HepG2 (cell line): ENCODE results near the gene MRPL20. TPM values are rescaled to one million over a fixed set of nuclear protein-coding genes. Genes with fewer than 3 reads are reported as not detected.

ENCODE experiments used
- CENPX ChIP-seq: sonication (generic); formaldehyde crosslinking; IDR thresholded peaks from 2 replicates; pipeline ENCODE4 v1.9.0; 2021; ENCODE audit warnings: mild to moderate bottlenecking, missing genetic modification reagents, moderate library complexity
- SATB2 ChIP-seq: sonication (generic); formaldehyde crosslinking; IDR thresholded peaks from 2 replicates; pipeline ENCODE4 v1.5.0; 2020; ENCODE audit warnings: missing genetic modification reagents
- ZNF333 ChIP-seq: sonication (generic); formaldehyde crosslinking; IDR thresholded peaks from 2 replicates; pipeline ENCODE4 v1.4.0; 2020; ENCODE audit warnings: mild to moderate bottlenecking, missing genetic modification reagents, borderline replicate concordance
- ZNF598 ChIP-seq: sonication (generic); formaldehyde crosslinking; IDR thresholded peaks from 2 replicates; pipeline ENCODE4 v1.5.1; 2020; ENCODE audit warnings: mild to moderate bottlenecking, missing genetic modification reagents, borderline replicate concordance
- ZNF777 ChIP-seq: sonication (generic); formaldehyde crosslinking; IDR thresholded peaks from 2 replicates; pipeline ENCODE4 v1.4.0; 2020; ENCODE audit warnings: missing genetic modification reagents
- ZSCAN9 ChIP-seq: IDR thresholded peaks from 2 replicates; pipeline ENCODE4 v1.6.1; 2016; ENCODE audit warnings: borderline replicate concordance
- polyA plus RNA-seq, 8 experiments: library from polyadenylated mRNA; depleted of rRNA in 3 of 8; stranded (reverse) in 7 of 8; unstranded in 1 of 8; fragments of >200 nt; fragmentation: Illumina TruSeq in 4 of 8; extraction: Trizol in 4 of 8; gene quantifications; 2 replicates each; pipeline versions ENCODE4 v1.2.1 to v1.2.3, GENCODE V29; 2011 to 2016; ENCODE audit warnings: low read depth in 4 of 8, missing spikeins in 1 of 8, mixed read lengths in 1 of 8; ENCODE audit not compliant: insufficient read depth in 1 of 8
- total RNA-seq, 5 experiments: library from RNA; depleted of rRNA; stranded (reverse); fragments of >200 nt; fragmentation: Illumina TruSeq; extraction: Trizol; gene quantifications; 2 replicates each; pipeline ENCODE4 v1.2.3, GENCODE V29; 2016; ENCODE audit warnings: low read depth in 1 of 5
- TF ChIP-seq, protein P1 (sequence below): sonication (generic); formaldehyde crosslinking; IDR thresholded peaks from one replicate; pipeline ENCODE4 v1.5.1; 2020; ENCODE audit warnings: mild to moderate bottlenecking, missing genetic modification reagents; ENCODE audit errors: not compliant biosample characterization
- TF ChIP-seq, protein P2 (sequence below), 2 experiments: sonication (generic) in 1 of 2; formaldehyde crosslinking in 1 of 2; IDR thresholded peaks; 2 replicates each; pipeline versions ENCODE4 v1.4.0 to v1.6.1; 2016 to 2020; ENCODE audit warnings: borderline replicate concordance in 1 of 2, low read depth in 1 of 2, mild to moderate bottlenecking in 1 of 2, missing genetic modification reagents in 1 of 2
- TF ChIP-seq, protein P3 (sequence below): fragments of 450-650 bp; IDR thresholded peaks from 2 replicates; pipeline ENCODE4 v1.6.1; 2016
- TF ChIP-seq, protein P4 (sequence below): sonication (generic); formaldehyde crosslinking; IDR thresholded peaks from 2 replicates; pipeline ENCODE4 v1.4.0; 2020; ENCODE audit warnings: mild to moderate bottlenecking, missing genetic modification reagents

Gene MRPL20
- total and polyA plus RNA-seq, 2 of the 13 experiments (the other 11 are each of a cell fraction or from before 2014, with no cell fraction given), result 59.2 to 127 TPM

DNA sequence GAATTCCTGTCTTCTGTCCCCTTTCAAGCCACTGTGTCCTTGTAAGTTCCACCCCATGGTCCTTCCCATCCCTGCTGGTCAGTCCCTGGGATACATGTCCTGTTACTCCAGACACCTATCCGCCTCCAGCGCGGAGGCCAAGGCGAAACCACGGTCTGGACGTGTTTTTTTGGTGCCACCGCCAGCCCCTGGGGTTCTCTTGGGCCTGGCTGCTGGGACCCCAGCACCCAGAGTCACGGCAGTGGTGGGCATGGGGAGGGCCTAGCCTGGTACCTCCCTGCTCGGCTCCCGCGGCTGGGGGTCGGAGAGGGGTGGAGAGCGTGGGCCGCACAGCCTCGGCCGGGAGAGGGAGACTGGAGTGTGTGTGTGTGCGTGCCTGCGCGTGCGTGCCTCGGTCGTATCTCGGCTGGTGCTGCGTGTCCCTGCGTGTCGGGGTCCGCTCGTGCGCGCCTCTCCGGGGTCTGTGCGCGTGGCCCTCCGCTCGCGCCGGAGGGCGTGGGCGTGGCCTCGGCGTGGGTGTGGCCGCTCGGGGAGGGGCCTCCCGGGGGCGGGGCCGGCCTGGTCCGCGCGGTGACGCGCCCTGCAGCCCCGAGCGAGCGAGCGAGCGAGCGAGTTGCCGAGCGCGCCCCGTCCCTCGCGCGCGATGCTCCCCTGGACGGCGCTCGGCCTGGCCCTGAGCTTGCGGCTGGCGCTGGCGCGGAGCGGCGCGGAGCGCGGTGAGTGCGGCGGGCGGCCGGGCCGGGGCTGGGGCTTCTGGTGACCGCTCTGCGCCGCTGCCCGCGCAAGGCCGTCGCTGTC lies 28.2 kb upstream of the MRPL20 start, which contains the start of gene VWA1 (continued):
- TF ChIP-seq, protein P1, sequence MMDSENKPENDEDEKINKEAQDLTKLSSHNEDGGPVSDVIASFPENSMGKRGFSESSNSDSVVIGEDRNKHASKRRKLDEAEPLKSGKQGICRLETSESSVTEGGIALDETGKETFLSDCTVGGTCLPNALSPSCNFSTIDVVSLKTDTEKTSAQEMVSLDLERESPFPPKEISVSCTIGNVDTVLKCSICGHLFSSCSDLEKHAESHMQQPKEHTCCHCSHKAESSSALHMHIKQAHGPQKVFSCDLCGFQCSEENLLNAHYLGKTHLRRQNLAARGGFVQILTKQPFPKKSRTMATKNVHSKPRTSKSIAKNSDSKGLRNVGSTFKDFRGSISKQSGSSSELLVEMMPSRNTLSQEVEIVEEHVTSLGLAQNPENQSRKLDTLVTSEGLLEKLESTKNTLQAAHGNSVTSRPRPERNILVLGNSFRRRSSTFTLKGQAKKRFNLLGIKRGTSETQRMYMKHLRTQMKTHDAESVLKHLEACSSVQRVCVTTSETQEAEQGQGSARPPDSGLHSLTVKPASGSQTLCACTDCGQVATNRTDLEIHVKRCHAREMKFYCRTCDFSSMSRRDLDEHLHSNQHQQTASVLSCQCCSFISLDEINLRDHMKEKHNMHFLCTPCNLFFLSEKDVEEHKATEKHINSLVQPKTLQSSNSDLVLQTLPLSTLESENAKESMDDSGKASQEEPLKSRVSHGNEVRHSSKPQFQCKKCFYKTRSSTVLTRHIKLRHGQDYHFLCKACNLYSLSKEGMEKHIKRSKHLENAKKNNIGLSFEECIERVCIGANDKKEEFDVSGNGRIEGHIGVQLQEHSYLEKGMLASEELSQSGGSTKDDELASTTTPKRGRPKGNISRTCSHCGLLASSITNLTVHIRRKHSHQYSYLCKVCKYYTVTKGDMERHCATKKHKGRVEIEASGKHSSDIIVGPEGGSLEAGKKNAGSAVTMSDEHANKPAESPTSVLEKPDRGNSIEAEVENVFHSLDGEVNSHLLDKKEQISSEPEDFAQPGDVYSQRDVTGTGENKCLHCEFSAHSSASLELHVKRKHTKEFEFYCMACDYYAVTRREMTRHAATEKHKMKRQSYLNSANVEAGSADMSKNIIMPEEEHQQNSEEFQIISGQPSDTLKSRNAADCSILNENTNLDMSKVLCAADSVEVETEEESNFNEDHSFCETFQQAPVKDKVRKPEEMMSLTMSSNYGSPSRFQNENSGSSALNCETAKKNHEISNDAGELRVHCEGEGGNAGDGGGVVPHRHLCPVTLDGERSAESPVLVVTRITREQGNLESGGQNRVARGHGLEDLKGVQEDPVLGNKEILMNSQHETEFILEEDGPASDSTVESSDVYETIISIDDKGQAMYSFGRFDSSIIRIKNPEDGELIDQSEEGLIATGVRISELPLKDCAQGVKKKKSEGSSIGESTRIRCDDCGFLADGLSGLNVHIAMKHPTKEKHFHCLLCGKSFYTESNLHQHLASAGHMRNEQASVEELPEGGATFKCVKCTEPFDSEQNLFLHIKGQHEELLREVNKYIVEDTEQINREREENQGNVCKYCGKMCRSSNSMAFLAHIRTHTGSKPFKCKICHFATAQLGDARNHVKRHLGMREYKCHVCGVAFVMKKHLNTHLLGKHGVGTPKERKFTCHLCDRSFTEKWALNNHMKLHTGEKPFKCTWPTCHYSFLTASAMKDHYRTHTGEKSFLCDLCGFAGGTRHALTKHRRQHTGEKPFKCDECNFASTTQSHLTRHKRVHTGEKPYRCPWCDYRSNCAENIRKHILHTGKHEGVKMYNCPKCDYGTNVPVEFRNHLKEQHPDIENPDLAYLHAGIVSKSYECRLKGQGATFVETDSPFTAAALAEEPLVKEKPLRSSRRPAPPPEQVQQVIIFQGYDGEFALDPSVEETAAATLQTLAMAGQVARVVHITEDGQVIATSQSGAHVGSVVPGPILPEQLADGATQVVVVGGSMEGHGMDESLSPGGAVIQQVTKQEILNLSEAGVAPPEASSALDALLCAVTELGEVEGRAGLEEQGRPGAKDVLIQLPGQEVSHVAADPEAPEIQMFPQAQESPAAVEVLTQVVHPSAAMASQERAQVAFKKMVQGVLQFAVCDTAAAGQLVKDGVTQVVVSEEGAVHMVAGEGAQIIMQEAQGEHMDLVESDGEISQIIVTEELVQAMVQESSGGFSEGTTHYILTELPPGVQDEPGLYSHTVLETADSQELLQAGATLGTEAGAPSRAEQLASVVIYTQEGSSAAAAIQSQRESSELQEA (CRISPR knock-in tag), result no peak
- TF ChIP-seq ZNF333 (CRISPR knock-in tag), result 0 out of 2 replicates have a peak, but pooled peaks have one; percentile 28
- no peak for TF ChIP-seq ZSCAN9 (CRISPR knock-in tag)
- peak; percentile 87 for TF ChIP-seq ZNF777 (CRISPR knock-in tag)
- no peak for TF ChIP-seq CENPX (CRISPR knock-in tag)
- TF ChIP-seq, protein P2, sequence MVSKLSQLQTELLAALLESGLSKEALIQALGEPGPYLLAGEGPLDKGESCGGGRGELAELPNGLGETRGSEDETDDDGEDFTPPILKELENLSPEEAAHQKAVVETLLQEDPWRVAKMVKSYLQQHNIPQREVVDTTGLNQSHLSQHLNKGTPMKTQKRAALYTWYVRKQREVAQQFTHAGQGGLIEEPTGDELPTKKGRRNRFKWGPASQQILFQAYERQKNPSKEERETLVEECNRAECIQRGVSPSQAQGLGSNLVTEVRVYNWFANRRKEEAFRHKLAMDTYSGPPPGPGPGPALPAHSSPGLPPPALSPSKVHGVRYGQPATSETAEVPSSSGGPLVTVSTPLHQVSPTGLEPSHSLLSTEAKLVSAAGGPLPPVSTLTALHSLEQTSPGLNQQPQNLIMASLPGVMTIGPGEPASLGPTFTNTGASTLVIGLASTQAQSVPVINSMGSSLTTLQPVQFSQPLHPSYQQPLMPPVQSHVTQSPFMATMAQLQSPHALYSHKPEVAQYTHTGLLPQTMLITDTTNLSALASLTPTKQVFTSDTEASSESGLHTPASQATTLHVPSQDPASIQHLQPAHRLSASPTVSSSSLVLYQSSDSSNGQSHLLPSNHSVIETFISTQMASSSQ (IDR thresholded peaks at IDR 0.05; ENCODE audit: low read depth), result no peak
- TF ChIP-seq, protein P2 (CRISPR knock-in tag; IDR thresholded peaks at IDR 0.05; ENCODE audit: borderline replicate concordance), result peak; percentile 41
- TF ChIP-seq, protein P3, sequence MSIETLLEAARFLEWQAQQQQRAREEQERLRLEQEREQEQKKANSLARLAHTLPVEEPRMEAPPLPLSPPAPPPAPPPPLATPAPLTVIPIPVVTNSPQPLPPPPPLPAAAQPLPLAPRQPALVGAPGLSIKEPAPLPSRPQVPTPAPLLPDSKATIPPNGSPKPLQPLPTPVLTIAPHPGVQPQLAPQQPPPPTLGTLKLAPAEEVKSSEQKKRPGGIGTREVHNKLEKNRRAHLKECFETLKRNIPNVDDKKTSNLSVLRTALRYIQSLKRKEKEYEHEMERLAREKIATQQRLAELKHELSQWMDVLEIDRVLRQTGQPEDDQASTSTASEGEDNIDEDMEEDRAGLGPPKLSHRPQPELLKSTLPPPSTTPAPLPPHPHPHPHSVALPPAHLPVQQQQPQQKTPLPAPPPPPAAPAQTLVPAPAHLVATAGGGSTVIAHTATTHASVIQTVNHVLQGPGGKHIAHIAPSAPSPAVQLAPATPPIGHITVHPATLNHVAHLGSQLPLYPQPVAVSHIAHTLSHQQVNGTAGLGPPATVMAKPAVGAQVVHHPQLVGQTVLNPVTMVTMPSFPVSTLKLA, result 0 out of 2 replicates have a peak, but pooled peaks have one; percentile 27
- TF ChIP-seq SATB2 (CRISPR knock-in tag), result no peak
- TF ChIP-seq ZNF598, result peak; percentile 60; the same call in 1 of the 2 replicates
- TF ChIP-seq, protein P4, sequence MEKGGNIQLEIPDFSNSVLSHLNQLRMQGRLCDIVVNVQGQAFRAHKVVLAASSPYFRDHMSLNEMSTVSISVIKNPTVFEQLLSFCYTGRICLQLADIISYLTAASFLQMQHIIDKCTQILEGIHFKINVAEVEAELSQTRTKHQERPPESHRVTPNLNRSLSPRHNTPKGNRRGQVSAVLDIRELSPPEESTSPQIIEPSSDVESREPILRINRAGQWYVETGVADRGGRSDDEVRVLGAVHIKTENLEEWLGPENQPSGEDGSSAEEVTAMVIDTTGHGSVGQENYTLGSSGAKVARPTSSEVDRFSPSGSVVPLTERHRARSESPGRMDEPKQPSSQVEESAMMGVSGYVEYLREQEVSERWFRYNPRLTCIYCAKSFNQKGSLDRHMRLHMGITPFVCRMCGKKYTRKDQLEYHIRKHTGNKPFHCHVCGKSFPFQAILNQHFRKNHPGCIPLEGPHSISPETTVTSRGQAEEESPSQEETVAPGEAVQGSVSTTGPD (CRISPR knock-in tag), result no peak
